Activated T-helper 1 cell treated with anti-CD3 and anti-CD28 coated beads, Interleukin-12 subunit alpha, Interleukin-12 subunit beta, Interleukin-2, Interleukin-4 antibody, amounts not matched to agents 30 ng/mL and 10 ng/mL and 1 ng/mL, durations not matched to agents 14 hours and 24 hours and 36 hours (primary cell): ENCODE results near the gene IVL. TPM values are rescaled to one million over a fixed set of nuclear protein-coding genes. Genes with fewer than 3 reads are reported as not detected.

ENCODE experiments used
- DNase-seq: peaks from one replicate; pipeline ENCODE4 v3.0.0; 2021; ENCODE audit warnings: low spot score
- H3K27ac Mint-ChIP-seq: one replicate; pipeline ENCODE4 v1.8.0; 2021; ENCODE audit warnings: mild to moderate bottlenecking, mixed read lengths
- H3K27me3 Mint-ChIP-seq: one replicate; pipeline ENCODE4 v1.8.0; 2022; ENCODE audit warnings: mild to moderate bottlenecking, moderate library complexity, mixed read lengths; ENCODE audit not compliant: insufficient read depth
- H3K36me3 Mint-ChIP-seq: one replicate; pipeline ENCODE4 v1.8.0; 2021; ENCODE audit warnings: low read depth, mixed read lengths
- H3K4me1 Mint-ChIP-seq: one replicate; pipeline ENCODE4 v1.8.0; 2021; ENCODE audit warnings: low read depth, mixed read lengths
- H3K4me3 Mint-ChIP-seq: one replicate; pipeline ENCODE4 v1.8.0; 2021; ENCODE audit warnings: mild to moderate bottlenecking, moderate library complexity, mixed read lengths
- H3K9me3 Mint-ChIP-seq: one replicate; pipeline ENCODE4 v1.8.0; 2021; ENCODE audit warnings: mixed read lengths
- intact Hi-C: fragments of 100-400 bp; cut with micrococcal nuclease; formaldehyde crosslinking; loops from one replicate; pipeline ENCODE4 v1.15.1; 2024
- total RNA-seq: library from RNA; stranded (reverse); gene quantifications from 2 replicates; pipeline ENCODE4 v1.2.3, GENCODE V29; 2022

Gene IVL
- total RNA-seq, 1 donor from 2014 or later: not detected

DNA sequence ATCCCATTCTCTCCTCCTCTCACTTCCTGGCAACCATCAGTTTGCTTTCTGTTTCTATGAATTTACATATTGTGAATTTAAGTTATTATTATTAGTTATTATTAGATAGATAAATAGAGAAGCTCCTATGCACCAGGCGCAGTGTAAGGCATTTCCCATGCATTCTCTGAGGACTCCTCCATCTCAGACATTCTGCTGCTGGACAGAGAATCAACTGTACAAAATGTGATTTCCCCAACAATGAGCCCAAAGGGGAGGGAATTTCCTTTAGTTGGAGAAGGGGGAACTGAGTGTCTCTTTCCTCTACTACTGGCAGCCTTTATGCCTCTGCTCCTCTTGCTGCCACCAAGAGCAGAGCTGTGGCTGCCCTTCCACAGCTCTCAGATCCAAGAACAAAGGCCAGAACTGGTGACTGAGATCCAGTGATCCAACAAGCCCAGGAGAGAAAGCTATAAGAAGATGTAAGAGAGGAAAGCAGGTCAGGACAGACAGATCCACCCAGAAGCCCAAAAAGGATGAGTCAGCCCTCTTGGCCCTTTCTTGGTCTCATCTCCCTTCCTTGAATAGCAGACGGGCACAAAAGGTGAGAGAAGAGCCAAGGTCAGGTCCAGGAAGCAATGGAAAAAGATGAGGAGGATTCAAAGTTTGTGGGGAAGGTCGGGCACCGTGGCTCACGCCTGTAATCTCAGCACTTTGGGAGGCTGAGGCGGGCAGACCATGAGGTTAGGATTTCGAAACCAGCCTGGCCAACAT is 3.5 kb upstream of the IVL start:
- no peak for DNase-seq
- H3K27ac Mint-ChIP-seq: no peak overlapping the region
- no peaks in the 10 kb centered on the region for H3K9me3 Mint-ChIP-seq
- H3K4me3 Mint-ChIP-seq: no peak overlapping the region
- peaks cover 1% of the 10 kb centered on the region for H3K27me3 Mint-ChIP-seq
- H3K4me1 Mint-ChIP-seq: no peaks in the 10 kb centered on the region
- intact Hi-C loops: no loop called here
- H3K36me3 Mint-ChIP-seq: no peaks in the 10 kb centered on the region

DNA sequence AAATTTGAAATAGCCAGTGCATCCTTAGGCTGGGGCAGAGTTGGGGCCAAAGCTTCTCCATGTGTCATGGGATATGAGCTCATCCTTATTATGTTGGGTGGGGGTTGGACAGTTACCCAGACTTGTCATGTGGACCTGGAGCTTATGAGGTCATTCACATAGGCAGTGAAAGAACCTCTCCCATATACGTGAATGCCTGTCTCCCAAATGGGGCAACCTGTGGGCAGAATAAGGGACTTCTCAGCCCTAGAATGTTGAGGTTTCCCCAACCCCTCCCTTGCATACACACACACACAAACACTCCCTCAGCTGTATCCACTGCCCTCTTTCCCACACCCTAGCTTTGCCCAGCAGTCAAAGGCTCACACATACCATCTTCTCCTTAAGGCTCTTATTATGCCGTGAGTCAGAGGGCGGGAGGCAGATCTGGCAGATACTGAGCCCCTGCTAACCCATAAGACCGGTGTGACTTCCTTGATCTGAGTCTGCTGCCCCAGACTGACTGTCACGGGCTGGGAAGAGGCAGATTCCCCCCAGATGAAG is 2.3 kb upstream of the IVL start:
- intact Hi-C loops: no loop called here
- no peaks in the 10 kb centered on the region for H3K27me3 Mint-ChIP-seq
- H3K27ac Mint-ChIP-seq: no peak overlapping the region
- H3K9me3 Mint-ChIP-seq: no peaks in the 10 kb centered on the region
- no peaks in the 10 kb centered on the region for H3K4me1 Mint-ChIP-seq
- no peak overlapping the region for H3K4me3 Mint-ChIP-seq
- DNase-seq: no peak
- H3K36me3 Mint-ChIP-seq: no peaks in the 10 kb centered on the region

DNA sequence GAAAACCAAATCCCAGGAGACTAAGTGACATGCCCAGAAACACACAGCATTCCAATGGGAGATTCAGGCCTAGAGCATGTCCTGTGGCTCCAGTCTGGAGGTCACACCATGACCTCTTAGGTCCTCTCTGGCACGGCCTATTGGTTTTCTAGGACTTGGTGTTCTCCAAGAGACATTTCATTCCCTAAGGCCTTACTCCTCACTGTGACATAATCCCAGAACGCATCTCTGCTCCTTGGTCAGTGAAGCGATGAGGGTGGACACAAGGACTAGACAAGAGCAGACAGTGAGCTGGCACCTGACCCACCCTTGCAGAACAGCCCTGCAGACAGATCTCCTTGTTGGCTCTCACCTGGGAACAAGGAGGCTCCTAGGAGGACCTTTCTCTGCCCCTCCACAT is 860 bp downstream of the IVL start:
- H3K27me3 Mint-ChIP-seq: peaks cover 6% of the 10 kb centered on the region
- intact Hi-C loops: no loop called here
- H3K36me3 Mint-ChIP-seq: no peaks in the 10 kb centered on the region
- no peak overlapping the region for H3K4me3 Mint-ChIP-seq
- no peaks in the 10 kb centered on the region for H3K4me1 Mint-ChIP-seq
- no peak for DNase-seq
- no peak overlapping the region for H3K27ac Mint-ChIP-seq
- no peaks in the 10 kb centered on the region for H3K9me3 Mint-ChIP-seq

DNA sequence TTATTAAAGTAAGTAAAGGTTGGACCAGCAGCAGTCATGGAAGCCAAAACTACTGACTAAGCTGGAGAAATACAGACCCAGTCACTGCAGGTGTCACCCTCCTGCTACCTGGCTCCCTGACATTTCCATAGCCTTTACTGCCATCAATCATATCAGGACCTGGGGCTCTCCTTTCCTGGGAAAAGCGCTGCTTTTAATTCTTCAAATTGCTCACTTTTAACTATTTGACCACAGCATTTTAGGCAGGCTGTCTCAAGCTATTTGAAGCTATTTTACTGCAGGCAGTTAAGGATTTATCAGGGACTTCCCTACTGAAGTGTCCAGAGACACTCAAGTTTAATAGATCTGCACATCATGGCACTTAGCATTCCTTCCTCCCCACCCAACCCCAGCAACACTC is 4.1 kb downstream of the IVL start:
- intact Hi-C loops: no loop called here
- Mint-ChIP-seq H3K9me3 (no peaks in the 10 kb centered on the region), H3K4me1 (no peaks in the 10 kb centered on the region), H3K27ac (no peak overlapping the region), H3K4me3 (no peak overlapping the region), H3K36me3 (no peaks in the 10 kb centered on the region), H3K27me3 (peaks cover 12% of the 10 kb centered on the region)
- DNase-seq: no peak

DNA sequence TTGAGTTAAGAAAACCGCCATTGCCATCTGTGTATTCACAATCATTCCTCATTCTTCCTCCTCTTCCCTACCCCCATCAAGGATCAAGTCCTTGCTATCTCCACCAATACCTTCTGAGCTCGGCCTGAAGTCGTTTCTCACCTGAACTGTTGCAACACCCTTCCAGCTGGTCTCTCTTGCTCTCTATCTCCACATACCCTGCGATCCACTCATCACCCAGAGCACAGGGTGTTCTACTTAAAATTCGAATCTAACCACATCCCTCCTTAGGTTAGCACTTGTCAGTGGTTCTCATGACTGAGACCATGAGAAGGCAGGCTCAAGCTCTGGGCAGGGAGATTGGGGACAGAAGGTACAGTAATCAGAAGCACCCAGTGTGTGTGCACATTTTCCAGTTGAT is 4.6 kb downstream of the IVL start:
- no peak overlapping the region for H3K27ac Mint-ChIP-seq
- H3K9me3 Mint-ChIP-seq: no peaks in the 10 kb centered on the region
- DNase-seq: no peak
- H3K27me3 Mint-ChIP-seq: peaks cover 12% of the 10 kb centered on the region
- no peaks in the 10 kb centered on the region for H3K36me3 Mint-ChIP-seq
- no peak overlapping the region for H3K4me3 Mint-ChIP-seq
- intact Hi-C loops: no loop called here
- no peaks in the 10 kb centered on the region for H3K4me1 Mint-ChIP-seq

DNA sequence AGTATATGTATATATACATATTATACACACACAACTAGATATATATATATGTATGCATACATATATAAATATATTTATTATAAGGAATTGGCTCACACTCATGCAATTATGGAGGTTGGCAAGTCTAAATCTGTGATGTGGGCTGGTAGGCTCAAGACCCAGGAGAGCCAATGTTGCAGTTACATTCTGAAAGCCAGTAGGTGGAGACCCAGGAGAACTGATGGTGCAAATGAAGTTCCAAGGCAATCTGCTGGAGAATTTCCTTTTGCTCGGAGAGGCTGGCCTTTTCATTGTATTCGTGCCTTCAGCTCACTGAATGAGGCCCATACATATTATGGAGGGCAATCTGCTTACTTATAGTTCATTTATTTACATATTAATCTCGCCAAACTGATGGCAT is 9.4 kb downstream of the IVL start:
- Mint-ChIP-seq H3K4me3 (no peak overlapping the region), H3K9me3 (no peaks in the 10 kb centered on the region), H3K27ac (no peak overlapping the region), H3K4me1 (no peaks in the 10 kb centered on the region), H3K36me3 (no peaks in the 10 kb centered on the region), H3K27me3 (peaks cover 10% of the 10 kb centered on the region)
- intact Hi-C loops: no loop called here
- no peak for DNase-seq

DNA sequence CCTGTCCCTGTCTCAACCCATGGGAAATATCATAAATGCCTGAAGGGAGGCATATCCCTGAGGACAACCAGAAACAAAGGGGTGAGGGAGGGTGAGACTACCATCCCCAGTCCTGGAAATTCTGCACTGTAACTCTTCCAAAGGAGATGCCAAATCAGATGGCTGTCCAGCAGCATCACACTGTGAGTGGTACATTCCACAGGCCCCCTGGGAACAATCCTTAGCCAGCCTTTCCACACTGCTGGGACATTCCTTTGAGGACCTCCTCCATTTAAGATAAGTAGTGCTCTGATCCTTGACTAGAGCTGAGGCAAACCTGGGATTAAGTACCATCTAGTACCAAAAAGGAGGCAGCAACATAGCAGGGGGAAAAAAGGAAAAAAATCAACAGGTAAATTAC is 10.7 kb downstream of the IVL start:
- DNase-seq: no peak
- Mint-ChIP-seq H3K27ac (no peak overlapping the region), H3K4me1 (no peaks in the 10 kb centered on the region), H3K4me3 (no peak overlapping the region), H3K36me3 (no peaks in the 10 kb centered on the region), H3K27me3 (peaks cover 7% of the 10 kb centered on the region), H3K9me3 (no peaks in the 10 kb centered on the region)
- intact Hi-C loops: no loop called here

DNA sequence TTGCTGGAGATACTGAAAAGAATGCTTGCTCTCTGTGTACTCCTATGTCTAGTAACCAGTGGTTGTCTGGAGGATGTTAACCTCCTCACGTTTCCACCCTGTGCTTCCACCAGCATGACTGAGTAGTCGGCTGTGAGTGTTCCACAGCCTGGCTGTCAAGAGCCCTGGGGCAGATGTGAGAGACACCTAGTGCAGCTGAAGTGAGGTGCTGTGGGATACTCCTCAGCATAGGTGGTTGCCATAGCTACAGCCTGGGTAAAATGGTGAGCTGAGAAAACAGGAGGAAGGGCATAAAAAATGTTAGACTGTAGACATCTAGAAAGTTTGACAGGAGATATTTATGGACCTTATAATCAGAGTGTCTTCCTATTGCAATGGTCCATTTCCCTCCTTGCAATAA is 15.8 kb downstream of the IVL start:
- Mint-ChIP-seq H3K27me3 (peaks cover 1% of the 10 kb centered on the region), H3K4me3 (no peak overlapping the region), H3K9me3 (no peaks in the 10 kb centered on the region), H3K27ac (no peak overlapping the region), H3K4me1 (no peaks in the 10 kb centered on the region), H3K36me3 (no peaks in the 10 kb centered on the region)
- no peak for DNase-seq
- intact Hi-C loops: no loop called here

DNA sequence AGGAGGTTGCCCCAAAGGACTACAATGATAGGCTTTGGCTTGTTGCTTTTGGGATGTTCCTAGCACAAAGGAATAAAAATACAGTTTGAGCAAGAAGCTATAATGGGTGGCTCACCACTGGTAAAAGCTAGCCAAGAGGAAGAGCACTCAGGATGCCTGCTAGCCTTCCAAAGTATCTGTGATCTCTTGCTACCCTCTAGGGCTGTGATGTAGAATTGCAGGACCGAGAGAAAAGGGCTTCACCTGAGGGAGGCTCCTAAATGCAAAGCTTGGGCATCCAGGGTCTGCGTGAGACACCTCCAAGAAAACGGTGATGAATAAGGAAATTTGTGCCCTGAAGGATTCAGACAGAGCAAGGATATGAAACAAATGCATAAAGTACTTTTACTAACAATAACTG is 17.7 kb downstream of the IVL start:
- intact Hi-C loops: loop anchor here (2.0 kb wide), 1 partner anchor 57 kb away; no protein-coding TSS in a partner anchor
- Mint-ChIP-seq H3K27ac (no peak overlapping the region), H3K4me1 (no peaks in the 10 kb centered on the region), H3K9me3 (no peaks in the 10 kb centered on the region), H3K36me3 (no peaks in the 10 kb centered on the region), H3K4me3 (no peak overlapping the region), H3K27me3 (peaks cover 1% of the 10 kb centered on the region)
- DNase-seq: no peak

DNA sequence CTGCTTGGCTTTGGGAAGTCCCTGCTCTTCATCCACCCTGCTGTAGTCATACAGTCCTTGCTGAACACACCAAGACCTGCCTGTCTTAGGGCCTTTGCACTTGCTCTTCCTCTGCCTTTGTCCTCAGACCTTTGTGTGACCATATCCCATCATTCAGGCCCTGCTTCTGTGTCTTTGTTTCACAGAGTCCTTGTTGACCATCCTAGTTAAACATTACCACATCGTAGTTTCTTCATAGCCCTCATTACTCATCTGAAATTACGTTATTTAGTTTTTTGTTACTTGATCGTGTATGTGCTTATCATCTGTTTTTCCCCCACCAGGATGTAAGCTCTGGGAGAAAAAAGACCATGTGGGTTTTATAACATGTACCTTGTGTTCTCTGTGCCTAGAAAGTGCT is 20.3 kb downstream of the IVL start:
- H3K4me1 Mint-ChIP-seq: no peaks in the 10 kb centered on the region
- no peaks in the 10 kb centered on the region for H3K9me3 Mint-ChIP-seq
- peaks cover 1% of the 10 kb centered on the region for H3K27me3 Mint-ChIP-seq
- no peaks in the 10 kb centered on the region for H3K36me3 Mint-ChIP-seq
- no peak overlapping the region for H3K4me3 Mint-ChIP-seq
- no peak for DNase-seq
- no peak overlapping the region for H3K27ac Mint-ChIP-seq
- intact Hi-C loops: no loop called here

DNA sequence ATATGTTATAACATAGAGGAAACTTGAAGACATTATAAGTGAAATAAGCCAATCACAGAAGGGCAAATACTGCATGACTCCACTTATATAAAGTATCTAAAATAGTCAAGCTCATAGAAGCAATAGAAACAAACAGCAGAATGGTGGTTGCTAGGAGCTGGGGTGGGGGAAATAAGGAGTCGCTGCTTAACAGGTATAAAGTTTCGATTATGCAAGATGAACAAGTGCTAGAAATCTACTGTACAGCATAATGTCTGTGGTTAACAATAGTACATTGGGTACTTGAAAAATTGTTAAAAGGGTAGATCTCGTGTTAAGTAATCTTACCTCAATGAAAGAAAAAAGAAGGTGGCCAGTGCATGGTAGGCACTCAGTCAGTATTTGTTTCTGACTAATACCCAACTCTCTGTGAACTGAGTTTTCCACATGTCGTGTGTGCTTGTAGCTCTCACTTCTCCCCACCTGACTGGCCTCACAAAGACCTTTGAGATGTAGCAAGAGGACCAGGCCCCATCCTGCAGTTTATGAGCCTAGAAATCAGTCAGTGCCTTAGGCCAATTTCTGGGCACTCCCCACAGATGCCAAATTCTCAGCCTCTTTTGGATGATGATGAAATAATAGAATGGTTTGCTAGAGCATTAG is 23.9 kb downstream of the IVL start:
- intact Hi-C loops: no loop called here
- peaks cover 3% of the 10 kb centered on the region for H3K27me3 Mint-ChIP-seq
- no peak for DNase-seq

DNA sequence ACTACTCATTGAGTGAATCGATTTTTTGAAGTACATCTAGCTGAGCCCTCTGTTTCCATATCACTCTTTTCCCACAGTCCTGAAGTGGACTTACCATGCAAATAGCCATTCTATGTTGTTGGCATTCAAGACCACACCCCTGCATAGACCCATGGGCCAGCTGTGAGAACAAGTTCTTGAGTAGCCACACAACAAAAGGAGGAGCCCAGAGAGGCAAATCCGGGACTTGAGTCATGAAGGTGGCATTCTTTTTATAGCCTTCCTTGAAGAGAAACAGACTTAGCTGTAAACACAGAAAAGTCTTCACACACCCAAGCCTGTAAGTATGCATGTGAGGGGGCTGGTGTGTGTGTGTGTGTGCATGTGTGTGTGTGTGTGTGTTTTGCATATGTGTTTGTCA is 24.9 kb downstream of the IVL start:
- Mint-ChIP-seq H3K4me3 (no peak overlapping the region), H3K4me1 (no peaks in the 10 kb centered on the region), H3K36me3 (no peaks in the 10 kb centered on the region), H3K27me3 (peaks cover 3% of the 10 kb centered on the region), H3K9me3 (no peaks in the 10 kb centered on the region), H3K27ac (no peak overlapping the region)
- DNase-seq: no peak
- intact Hi-C loops: no loop called here

More for the DNA sequence above, 23.9 kb downstream of the IVL start:
- no peak overlapping the region for H3K4me3 Mint-ChIP-seq
- H3K4me1 Mint-ChIP-seq: no peaks in the 10 kb centered on the region
- H3K27ac Mint-ChIP-seq: no peak overlapping the region
- no peaks in the 10 kb centered on the region for H3K9me3 Mint-ChIP-seq
- no peaks in the 10 kb centered on the region for H3K36me3 Mint-ChIP-seq

DNA sequence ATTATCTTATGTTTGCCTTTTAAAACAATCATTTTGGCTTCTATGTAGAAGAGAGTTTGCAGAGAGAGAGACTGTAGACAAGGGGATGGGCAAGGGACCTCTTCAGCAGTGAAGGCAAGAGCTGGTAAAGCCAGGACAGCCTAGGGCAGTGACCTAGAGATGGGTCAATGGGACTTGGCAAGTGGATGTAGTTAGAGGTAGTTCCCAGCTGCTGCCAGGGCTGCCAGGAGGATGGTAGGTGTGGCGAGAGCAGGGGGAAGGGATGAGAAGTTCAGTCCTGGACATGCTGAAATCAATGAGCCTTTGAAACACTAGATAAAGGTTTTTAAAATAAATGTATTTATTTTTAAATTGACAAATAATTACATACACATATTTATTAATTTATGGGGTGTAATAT is 32.3 kb downstream of the IVL start:
- Mint-ChIP-seq H3K4me1 (no peaks in the 10 kb centered on the region), H3K4me3 (no peak overlapping the region), H3K27ac (no peak overlapping the region), H3K27me3 (peaks cover 3% of the 10 kb centered on the region), H3K36me3 (no peaks in the 10 kb centered on the region), H3K9me3 (no peaks in the 10 kb centered on the region)
- no peak for DNase-seq
- intact Hi-C loops: no loop called here
